Lung (tissue), 12 donors: ENCODE measurements around the gene GP9. TPM values are rescaled to one million over a fixed set of nuclear protein-coding genes. Genes with fewer than 3 reads are reported as not detected.
A peak's percentile ranks its signal among the peaks of the same experiment; 100 is the strongest.

ENCODE experiments used
- ATAC-seq: fragments of 200-7000 bp; cut with Tn5 transposase; one replicate; pipeline ENCODE4 v1.9.1; 2020; ENCODE audit warnings: moderate number of reproducible peaks; ENCODE audit not compliant: insufficient read depth, low FRiP score
- DNase-seq, 3 donors: peaks; one replicate each; pipeline ENCODE4 v3.0.0-alpha.2; 2013 to 2017
- H3K27ac ChIP-seq, 2 donors: one replicate each; pipeline ENCODE4 v1.5.1; 2013; ENCODE audit warnings: mild to moderate bottlenecking in 2 of 2, moderate library complexity in 2 of 2, control low read depth in 1 of 2, inconsistent platforms in 1 of 2, low read depth in 1 of 2, low read length in 1 of 2
- H3K27me3 ChIP-seq, 3 donors: one replicate each; pipeline ENCODE4 v1.5.1; 2013; ENCODE audit warnings: low read length in 2 of 3; ENCODE audit not compliant: control insufficient read depth in 3 of 3, insufficient read depth in 3 of 3
- H3K36me3 ChIP-seq, 4 donors: one replicate each; pipeline ENCODE4 v1.5.1; 2013; ENCODE audit warnings: low read length in 4 of 4, mild to moderate bottlenecking in 1 of 4, moderate library complexity in 1 of 4; ENCODE audit not compliant: control insufficient read depth in 4 of 4, insufficient read depth in 4 of 4
- H3K4me1 ChIP-seq, 5 donors: one replicate each; pipeline ENCODE4 v1.5.1; 2013; ENCODE audit warnings: low read length in 5 of 5, mild to moderate bottlenecking in 2 of 5, moderate library complexity in 1 of 5; ENCODE audit not compliant: control insufficient read depth in 5 of 5, insufficient read depth in 5 of 5
- H3K4me3 ChIP-seq: one replicate; pipeline ENCODE4 v1.5.1; 2013; ENCODE audit warnings: mild to moderate bottlenecking, control low read depth, moderate library complexity
- H3K9ac ChIP-seq, 2 donors: one replicate each; pipeline ENCODE4 v1.5.1; 2013; ENCODE audit warnings: low read length in 2 of 2, control low read depth in 1 of 2; ENCODE audit not compliant: insufficient read depth in 1 of 2
- H3K9me3 ChIP-seq, 4 donors: one replicate each; pipeline ENCODE4 v1.5.1; 2013; ENCODE audit warnings: low read length in 3 of 4, mild to moderate bottlenecking in 1 of 4, moderate library complexity in 1 of 4; ENCODE audit not compliant: control insufficient read depth in 4 of 4, insufficient read depth in 3 of 4
- WGBS, 2 donors: extraction: QIAGEN DNeasy Blood & Tissue Kit; methylation state at CpG; one replicate each; pipeline ENCODE4 v1.1.7; 2013; 5-methylcytosine and 5-hydroxymethylcytosine counted together
- polyA plus RNA-seq, 2 donors: library from polyadenylated mRNA; stranded (reverse); fragments of 200-250 nt; gene quantifications; one replicate each; pipeline ENCODE4 v1.2.1, GENCODE V29; 2013
- total RNA-seq, 2 donors: library from RNA; depleted of rRNA in 1 of 2; stranded (reverse); fragments of >200 nt in 1 of 2; gene quantifications; one replicate each; pipeline ENCODE4 v1.2.1, GENCODE V29; 2014 to 2021
- TF ChIP-seq, protein P1 (sequence below): IDR thresholded peaks from 2 replicates; pipeline ENCODE4 v1.5.1; 2012; ENCODE audit warnings: mild to moderate bottlenecking; ENCODE audit errors: control extremely low read depth, extremely low read depth
- donor health status: control.
- donor health status: control.
- donor health status: Bipolar disorder and iron deficiency.
- donor health status: healthy.
- donor health status: DM: yes; HTN: yes; CAD: no.

The GP9 gene
- total and polyA plus RNA-seq, 4 donors = 0.40 to 6.2 (median 2.2) TPM

GRCh38 chr3:129052675-129053074 lies 7.9 kb upstream of the GP9 start:
- Histone ChIP-seq H3K27me3 (no peaks in the 10 kb centered on the region), H3K27ac (peak overlapping the region; percentile 38 to 76), H3K4me1 (peaks cover 0 to 30% (median 15%) of the 10 kb centered on the region in 5 donors), H3K4me3 (no peak overlapping the region), H3K36me3 (no peaks in the 10 kb centered on the region), H3K9me3 (peaks cover 0 to under 1% (median 0%) of the 10 kb centered on the region in 4 donors), H3K9ac (no peak overlapping the region)
- WGBS, 2 donors = 52 to 75% methylated on average over 6 of the region's 6 CpGs
- TF ChIP-seq, protein P1, sequence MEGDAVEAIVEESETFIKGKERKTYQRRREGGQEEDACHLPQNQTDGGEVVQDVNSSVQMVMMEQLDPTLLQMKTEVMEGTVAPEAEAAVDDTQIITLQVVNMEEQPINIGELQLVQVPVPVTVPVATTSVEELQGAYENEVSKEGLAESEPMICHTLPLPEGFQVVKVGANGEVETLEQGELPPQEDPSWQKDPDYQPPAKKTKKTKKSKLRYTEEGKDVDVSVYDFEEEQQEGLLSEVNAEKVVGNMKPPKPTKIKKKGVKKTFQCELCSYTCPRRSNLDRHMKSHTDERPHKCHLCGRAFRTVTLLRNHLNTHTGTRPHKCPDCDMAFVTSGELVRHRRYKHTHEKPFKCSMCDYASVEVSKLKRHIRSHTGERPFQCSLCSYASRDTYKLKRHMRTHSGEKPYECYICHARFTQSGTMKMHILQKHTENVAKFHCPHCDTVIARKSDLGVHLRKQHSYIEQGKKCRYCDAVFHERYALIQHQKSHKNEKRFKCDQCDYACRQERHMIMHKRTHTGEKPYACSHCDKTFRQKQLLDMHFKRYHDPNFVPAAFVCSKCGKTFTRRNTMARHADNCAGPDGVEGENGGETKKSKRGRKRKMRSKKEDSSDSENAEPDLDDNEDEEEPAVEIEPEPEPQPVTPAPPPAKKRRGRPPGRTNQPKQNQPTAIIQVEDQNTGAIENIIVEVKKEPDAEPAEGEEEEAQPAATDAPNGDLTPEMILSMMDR = no peak
- ATAC-seq = no peak
- peak; percentile 87 to 91 (median 89) for DNase-seq

DNA sequence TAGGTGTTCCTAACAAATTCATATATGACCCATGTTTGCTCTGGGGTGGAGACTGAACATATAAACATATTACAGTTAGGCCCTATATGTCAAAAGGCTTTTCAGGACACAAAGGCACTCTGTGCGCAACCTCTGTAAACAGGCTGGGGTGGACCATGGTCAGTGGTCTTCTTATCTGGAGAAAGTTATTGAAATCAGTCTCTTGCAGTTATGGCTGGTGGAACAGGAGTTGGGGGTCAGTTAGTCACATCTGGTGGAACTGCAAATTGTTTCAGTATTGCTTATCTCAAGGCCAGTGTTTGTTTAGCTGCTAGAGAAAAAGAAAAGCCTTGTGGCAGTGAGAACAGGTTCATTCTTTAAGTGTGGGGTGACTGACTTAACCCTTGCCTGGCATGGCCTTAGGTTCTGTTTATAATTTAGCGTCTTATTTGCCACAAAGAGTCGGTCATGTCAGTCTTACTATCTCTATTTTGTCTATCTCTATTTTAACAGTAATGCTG lies 5.9 kb upstream of the GP9 start:
- Histone ChIP-seq H3K4me3 (no peak overlapping the region), H3K36me3 (no peaks in the 10 kb centered on the region), H3K4me1 (peaks cover 0 to 38% (median 15%) of the 10 kb centered on the region in 5 donors), H3K27me3 (no peaks in the 10 kb centered on the region), H3K27ac (no peak overlapping the region), H3K9ac (no peak overlapping the region), H3K9me3 (no peaks in the 10 kb centered on the region)
- TF ChIP-seq, protein P1 = no peak
- peak; percentile 41 to 63 (median 53) for DNase-seq
- ATAC-seq = no peak
- 47 to 87% methylated on average over 3 of the region's 3 CpGs for WGBS, 2 donors

- H3K9me3 ChIP-seq = no peaks in the 10 kb centered on the region
- no peaks in the 10 kb centered on the region for H3K27me3 ChIP-seq
- no peak overlapping the region for H3K9ac ChIP-seq
- no peaks in the 10 kb centered on the region for H3K36me3 ChIP-seq
- 62 to 65% methylated on average over 9 of the region's 9 CpGs for WGBS, 2 donors
- no peak overlapping the region for H3K4me3 ChIP-seq
- DNase-seq (no peak), ATAC-seq (no peak)
- TF ChIP-seq, protein P1 = no peak
- no peak overlapping the region for H3K27ac ChIP-seq
- peaks cover 0 to 40% (median 10%) of the 10 kb centered on the region in 5 donors for H3K4me1 ChIP-seq
These were observed 4.0 kb upstream of the GP9 start for GRCh38 chr3:129056451-129057173.
